ENCODE measurements around the gene SAMM50. TPM values are rescaled to one million over a fixed set of nuclear protein-coding genes. Genes with fewer than 3 reads are reported as not detected.
A peak's percentile ranks its signal among the peaks of the same experiment; 100 is the strongest.

SAMM50 gene
- total RNA-seq, 1 donor: 37.6 TPM

GRCh38 chr22:44018594-44018993 lies 63.4 kb downstream of the SAMM50 start:
- no peak for TF ChIP-seq CTCF (IDR thresholded peaks at IDR 0.05; ENCODE audit: insufficient read depth, low read depth, low read length)
- no peak overlapping the region for H3K4me3 ChIP-seq (ENCODE audit: low read depth, low read length)
- DNase-seq (ENCODE audit: low read depth): no peak

DNA sequence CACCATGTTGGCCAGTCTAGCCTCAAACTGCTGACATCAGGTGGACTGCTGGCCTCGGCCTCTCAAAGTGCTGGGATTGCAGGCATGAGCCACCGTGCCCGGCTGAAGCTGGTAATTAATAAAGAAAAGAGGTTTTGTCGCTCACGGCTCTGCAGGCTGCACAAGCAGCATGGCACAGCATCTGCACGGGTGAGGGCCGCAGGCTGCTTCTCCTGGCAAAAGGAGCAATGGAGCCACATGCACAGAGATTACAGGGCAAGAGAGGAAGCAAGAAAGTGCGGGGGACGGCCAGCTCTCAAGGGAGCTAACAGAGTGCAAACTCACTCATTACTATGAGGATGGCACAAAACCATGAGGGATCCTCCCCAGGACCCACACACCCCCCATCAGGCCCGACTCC lies 64.2 kb downstream of the SAMM50 start:
- TF ChIP-seq CTCF (IDR thresholded peaks at IDR 0.05; ENCODE audit: insufficient read depth, low read depth, low read length): no peak
- no peak overlapping the region for H3K4me3 ChIP-seq (ENCODE audit: low read depth, low read length)
- no peak for DNase-seq (ENCODE audit: low read depth)

DNA sequence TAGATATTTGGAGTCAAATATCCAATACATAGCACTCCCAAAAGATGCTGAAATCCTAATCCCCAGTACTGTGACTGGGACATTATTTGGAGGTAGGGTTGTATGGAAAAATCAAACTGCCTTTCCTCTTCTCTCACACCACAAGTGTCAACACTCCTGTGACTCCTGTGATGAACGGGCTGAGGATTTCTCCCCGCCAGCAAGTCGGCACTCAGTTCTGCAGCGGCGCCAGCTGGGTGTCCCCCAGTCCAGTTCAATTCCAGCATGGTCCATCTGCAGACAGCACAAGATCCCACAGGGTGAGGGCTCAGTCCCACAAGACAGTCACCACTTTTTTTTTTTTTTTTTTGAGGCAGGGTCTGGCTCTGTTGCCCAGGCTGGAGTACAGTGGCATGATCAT lies 64.6 kb downstream of the SAMM50 start:
- no peak overlapping the region for H3K4me3 ChIP-seq (ENCODE audit: low read depth, low read length)
- DNase-seq (ENCODE audit: low read depth): no peak
- TF ChIP-seq CTCF (IDR thresholded peaks at IDR 0.05; ENCODE audit: insufficient read depth, low read depth, low read length): no peak

DNA sequence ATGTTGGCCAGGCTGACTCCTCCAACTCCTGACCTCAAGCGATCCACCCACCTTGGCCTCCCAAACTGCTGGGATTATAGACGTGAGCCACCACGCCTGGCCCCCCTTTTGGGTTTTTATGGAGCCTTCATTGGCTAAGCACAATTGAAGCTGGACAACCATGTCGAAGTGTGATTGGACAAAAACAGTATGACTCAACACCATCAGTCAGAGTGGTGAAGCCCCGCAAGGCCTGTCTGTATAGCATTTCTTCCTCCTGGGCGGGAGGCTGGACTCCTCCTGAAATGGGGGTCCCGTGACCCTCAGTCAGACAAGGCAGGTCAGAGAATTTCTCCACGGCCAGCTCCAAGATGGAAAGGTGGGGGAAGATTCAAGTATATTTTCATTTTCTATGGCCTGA lies 65.7 kb downstream of the SAMM50 start:
- no peak for DNase-seq (ENCODE audit: low read depth)
- no peak overlapping the region for H3K4me3 ChIP-seq (ENCODE audit: low read depth, low read length)
- no peak for TF ChIP-seq CTCF (IDR thresholded peaks at IDR 0.05; ENCODE audit: insufficient read depth, low read depth, low read length)

- peak overlapping the region; percentile 64 for H3K4me3 ChIP-seq (ENCODE audit: low read depth, low read length)
- no peak for TF ChIP-seq CTCF (IDR thresholded peaks at IDR 0.05; ENCODE audit: insufficient read depth, low read depth, low read length)
- DNase-seq (ENCODE audit: low read depth): peak; percentile 43
Measured at GRCh38 chr22:44023404-44024287, 68.4 kb downstream of the SAMM50 start.

GRCh38 chr22:44024288-44024921 lies 69.2 kb downstream of the SAMM50 start, which contains the start of gene PARVB:
TSS of gene PARVB (plus strand) at chr22:44024302. CDS start at chr22:44024340, 38 bp downstream.
- peak within 1 kb of the TSS; percentile 64 for H3K4me3 ChIP-seq (ENCODE audit: low read depth, low read length)
- no peak for TF ChIP-seq CTCF (IDR thresholded peaks at IDR 0.05; ENCODE audit: insufficient read depth, low read depth, low read length)
- DNase-seq (ENCODE audit: low read depth): peak; percentile 32

Data from fibroblast of villous mesenchyme (primary cell).